ENCODE data around the gene ARFGAP1. TPM values are rescaled to one million over a fixed set of nuclear protein-coding genes. Genes with fewer than 3 reads are reported as not detected.

Gene ARFGAP1
- total RNA-seq, 1 experiment from 2014 or later: 207 TPM

DNA sequence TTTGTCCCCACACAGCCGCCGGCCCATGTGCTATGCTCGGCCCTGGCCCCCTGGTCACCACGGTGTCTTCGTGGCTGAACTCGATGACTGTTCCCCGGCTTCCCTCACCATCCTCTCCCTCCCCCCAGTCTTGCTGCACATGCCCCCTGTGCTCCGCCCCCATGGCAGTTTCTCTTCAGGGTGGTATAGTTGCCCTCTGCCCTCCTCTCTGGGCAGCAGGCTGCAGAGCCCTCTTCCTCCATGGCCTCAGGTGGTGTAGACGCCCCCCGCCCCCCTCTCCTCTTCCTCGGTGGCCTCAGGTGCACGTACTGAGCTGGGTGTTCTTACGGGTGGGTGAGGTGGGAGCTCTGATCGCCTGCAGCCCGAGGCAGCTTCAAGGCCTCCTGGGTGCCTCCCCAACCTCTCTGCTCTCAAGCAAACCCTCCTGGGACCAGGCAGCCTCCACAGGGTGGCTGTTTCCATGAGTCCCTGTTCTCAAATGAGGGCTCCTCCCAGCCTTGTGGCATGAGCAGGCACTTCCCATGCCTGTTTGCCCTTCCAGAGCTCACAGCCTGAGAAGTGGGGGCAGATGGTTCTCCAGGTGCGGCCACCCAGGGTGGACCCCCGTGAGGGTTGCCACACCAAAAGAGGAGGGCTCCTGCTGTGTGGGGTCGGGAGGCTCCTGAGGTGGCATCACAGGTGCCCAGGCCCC lies 45.1 kb downstream of the ARFGAP1 start:
- H3K4me3 Mint-ChIP-seq: no peak overlapping the region
- DNase-seq (ENCODE audit: low spot score) (no peak), ATAC-seq (no peak)
- no peaks in the 10 kb centered on the region for H3K4me1 Mint-ChIP-seq
- H3K27me3 Mint-ChIP-seq (ENCODE audit: low read depth): no peaks in the 10 kb centered on the region
- H3K36me3 Mint-ChIP-seq: no peaks in the 10 kb centered on the region
- H3K9me3 Mint-ChIP-seq: no peaks in the 10 kb centered on the region
- CTCF ChIA-PET: interaction anchor here (0.6 to 2.1 kb wide), 5 partner anchors 9 to 64 kb away, joined by 3 to 8 read pairs (median 4); partner anchors contain the start of gene ARFGAP1
- H3K27ac Mint-ChIP-seq: no peak overlapping the region
- no peak for TF ChIP-seq NR2C2 (CRISPR knock-in tag; IDR thresholded peaks at IDR 0.05)
- TF ChIP-seq TP53 (CRISPR knock-in tag; IDR thresholded peaks at IDR 0.05): no peak
- POLR2A ChIA-PET: interaction anchor here (0.6 kb wide), 1 partner anchor 22 kb away, joined by 4 read pairs; no protein-coding TSS in a partner anchor

DNA sequence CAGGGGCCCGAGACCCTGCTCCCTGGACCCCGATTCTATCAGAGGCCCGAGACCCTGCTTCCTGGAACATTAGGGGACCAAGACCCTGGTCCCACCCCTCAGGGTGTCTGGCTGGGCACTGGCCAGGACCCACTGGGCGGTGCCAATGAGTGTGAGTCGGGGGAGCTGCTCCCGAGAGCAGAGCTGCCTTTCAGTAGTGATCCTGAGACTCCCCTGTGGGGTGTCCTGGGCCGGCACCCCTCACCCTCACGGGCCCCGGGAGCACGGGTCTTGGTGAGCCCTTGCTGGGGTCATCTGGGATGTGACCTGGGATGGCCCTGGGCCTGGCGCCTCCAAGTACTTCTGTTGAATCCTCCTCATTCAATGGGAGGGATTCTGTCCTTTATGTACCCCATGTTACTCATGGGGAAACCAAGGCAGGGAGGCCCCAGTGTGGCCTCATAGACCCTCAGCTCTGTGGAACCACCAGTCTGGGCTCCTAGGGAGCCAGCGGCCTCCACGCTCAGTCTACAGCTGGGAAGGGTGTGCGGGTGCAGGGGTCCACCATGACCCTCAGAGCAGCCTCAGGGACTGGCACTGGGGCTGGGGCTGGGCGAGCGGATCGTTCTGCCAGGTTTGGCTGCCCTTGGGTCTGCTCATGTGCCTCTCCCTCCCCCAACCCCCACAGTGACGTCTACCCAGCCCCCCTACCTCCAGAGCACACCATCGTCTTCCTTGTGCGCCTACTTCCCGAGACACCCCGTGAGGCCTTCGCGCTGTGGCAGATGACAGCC lies 46.0 kb downstream of the ARFGAP1 start:
- H3K27ac Mint-ChIP-seq: no peak overlapping the region
- ATAC-seq (no peak), DNase-seq (ENCODE audit: low spot score) (no peak)
- no peaks in the 10 kb centered on the region for H3K36me3 Mint-ChIP-seq
- H3K4me1 Mint-ChIP-seq: peaks cover 2% of the 10 kb centered on the region; the same call in 1 of the 2 replicates
- no peaks in the 10 kb centered on the region for H3K27me3 Mint-ChIP-seq (ENCODE audit: low read depth)
- TF ChIP-seq JAZF1 (CRISPR knock-in tag; IDR thresholded peaks at IDR 0.05): no peak
- no peak for TF ChIP-seq TCF7 (CRISPR knock-in tag; IDR thresholded peaks at IDR 0.05; ENCODE audit: low read depth)
- TF ChIP-seq MXD4 (CRISPR knock-in tag; IDR thresholded peaks at IDR 0.05; ENCODE audit: borderline replicate concordance): no peak
- no peak for TF ChIP-seq NFYB (CRISPR knock-in tag; conservative IDR thresholded peaks at IDR 0.05; ENCODE audit: low read depth)
- no peak for TF ChIP-seq RORB (CRISPR knock-in tag; IDR thresholded peaks at IDR 0.05)
- TF ChIP-seq, protein P1, sequence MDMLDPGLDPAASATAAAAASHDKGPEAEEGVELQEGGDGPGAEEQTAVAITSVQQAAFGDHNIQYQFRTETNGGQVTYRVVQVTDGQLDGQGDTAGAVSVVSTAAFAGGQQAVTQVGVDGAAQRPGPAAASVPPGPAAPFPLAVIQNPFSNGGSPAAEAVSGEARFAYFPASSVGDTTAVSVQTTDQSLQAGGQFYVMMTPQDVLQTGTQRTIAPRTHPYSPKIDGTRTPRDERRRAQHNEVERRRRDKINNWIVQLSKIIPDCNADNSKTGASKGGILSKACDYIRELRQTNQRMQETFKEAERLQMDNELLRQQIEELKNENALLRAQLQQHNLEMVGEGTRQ (CRISPR knock-in tag; IDR thresholded peaks at IDR 0.05): no peak
- no peak for TF ChIP-seq NR1H2 (CRISPR knock-in tag; IDR thresholded peaks at IDR 0.05)
- no peak for TF ChIP-seq IRF2 (CRISPR knock-in tag; IDR thresholded peaks at IDR 0.05; ENCODE audit: borderline replicate concordance, low read depth)
- TF ChIP-seq ZNF416 (CRISPR knock-in tag; IDR thresholded peaks at IDR 0.05): no peak
- TF ChIP-seq ZNF232 (CRISPR knock-in tag; IDR thresholded peaks at IDR 0.05): no peak
- TF ChIP-seq, protein P2, sequence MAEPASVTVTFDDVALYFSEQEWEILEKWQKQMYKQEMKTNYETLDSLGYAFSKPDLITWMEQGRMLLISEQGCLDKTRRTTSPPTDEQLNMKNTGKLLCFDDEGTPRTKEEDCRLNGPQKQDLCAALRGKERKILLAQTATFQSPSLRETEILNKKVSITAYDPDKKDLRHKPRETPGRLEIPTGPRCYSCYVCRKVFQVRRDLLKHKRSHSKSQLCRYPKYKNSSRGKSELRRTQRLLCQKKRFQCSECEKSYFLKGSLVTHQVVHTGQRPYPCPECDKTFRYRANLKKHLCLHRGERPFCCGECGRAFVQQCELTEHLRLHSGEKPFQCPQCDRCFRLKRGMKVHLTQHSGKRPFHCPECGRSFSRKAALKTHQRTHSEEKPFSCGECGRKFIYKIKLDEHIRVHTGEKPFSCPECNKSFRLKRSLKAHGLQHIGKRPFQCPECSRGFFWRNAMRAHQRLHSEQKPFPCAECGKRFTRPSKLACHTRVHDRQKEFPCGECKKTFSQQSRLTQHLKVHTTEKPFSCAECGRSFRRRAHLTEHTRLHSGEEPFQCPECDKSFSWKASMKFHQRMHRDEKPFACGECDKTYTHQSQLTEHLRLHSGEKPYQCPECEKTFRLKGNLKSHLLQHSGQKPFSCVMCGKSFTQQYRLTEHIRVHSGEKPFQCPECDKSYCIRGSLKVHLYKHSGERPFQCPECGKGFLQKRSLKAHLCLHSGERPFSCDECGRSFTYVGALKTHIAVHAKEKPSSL (CRISPR knock-in tag; conservative IDR thresholded peaks at IDR 0.05): no peak
- no peak for TF ChIP-seq ZNF423 (CRISPR knock-in tag; IDR thresholded peaks at IDR 0.05)
- TF ChIP-seq, protein P3, sequence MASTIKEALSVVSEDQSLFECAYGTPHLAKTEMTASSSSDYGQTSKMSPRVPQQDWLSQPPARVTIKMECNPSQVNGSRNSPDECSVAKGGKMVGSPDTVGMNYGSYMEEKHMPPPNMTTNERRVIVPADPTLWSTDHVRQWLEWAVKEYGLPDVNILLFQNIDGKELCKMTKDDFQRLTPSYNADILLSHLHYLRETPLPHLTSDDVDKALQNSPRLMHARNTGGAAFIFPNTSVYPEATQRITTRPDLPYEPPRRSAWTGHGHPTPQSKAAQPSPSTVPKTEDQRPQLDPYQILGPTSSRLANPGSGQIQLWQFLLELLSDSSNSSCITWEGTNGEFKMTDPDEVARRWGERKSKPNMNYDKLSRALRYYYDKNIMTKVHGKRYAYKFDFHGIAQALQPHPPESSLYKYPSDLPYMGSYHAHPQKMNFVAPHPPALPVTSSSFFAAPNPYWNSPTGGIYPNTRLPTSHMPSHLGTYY (CRISPR knock-in tag; IDR thresholded peaks at IDR 0.05): no peak
- POLR2A ChIA-PET: interaction anchor here (0.6 kb wide), 1 partner anchor 23 kb away, joined by 4 read pairs; no protein-coding TSS in a partner anchor
- no peak overlapping the region for H3K4me3 Mint-ChIP-seq
- no peaks in the 10 kb centered on the region for H3K9me3 Mint-ChIP-seq
- CTCF ChIA-PET: interaction anchor here (1.2 to 2.1 kb wide), 4 partner anchors 9 to 63 kb away, joined by 3 to 8 read pairs (median 4); no protein-coding TSS in a partner anchor
